NCI-H510A treated with DMSO at 0.1 percent for 48 hours (cell line): ENCODE results near the gene MRPL33.
"Not testable (repeated sequence)": the region's sequence is repeated elsewhere in the genome, so short reads cannot be mapped to it uniquely, and the experiment has no call there.

Experiments used
- DNase-seq: peaks from one replicate; lab custom pipeline; 2025; lab: John Stamatoyannopoulos, UW

Gene MRPL33

DNA sequence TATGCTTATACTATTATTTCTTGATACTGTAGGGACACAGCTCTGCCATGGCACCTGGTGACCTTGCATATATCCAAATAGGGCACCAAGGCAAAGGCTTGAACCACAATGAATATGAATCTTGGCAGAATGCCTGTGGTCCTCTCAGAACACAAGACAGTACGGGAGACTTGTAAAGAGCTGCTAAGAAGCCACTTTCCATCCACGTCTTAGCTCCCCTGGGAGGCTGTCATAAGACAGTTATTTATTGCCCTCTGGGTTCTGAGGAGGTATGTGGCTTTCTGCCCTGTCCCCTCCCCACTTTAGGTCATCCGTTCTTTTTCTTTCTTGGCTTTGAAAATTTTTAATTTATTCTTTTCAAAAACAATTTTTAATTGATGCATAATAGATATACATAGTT lies 29.8 kb upstream of the MRPL33 start:
- no peak for DNase-seq

DNA sequence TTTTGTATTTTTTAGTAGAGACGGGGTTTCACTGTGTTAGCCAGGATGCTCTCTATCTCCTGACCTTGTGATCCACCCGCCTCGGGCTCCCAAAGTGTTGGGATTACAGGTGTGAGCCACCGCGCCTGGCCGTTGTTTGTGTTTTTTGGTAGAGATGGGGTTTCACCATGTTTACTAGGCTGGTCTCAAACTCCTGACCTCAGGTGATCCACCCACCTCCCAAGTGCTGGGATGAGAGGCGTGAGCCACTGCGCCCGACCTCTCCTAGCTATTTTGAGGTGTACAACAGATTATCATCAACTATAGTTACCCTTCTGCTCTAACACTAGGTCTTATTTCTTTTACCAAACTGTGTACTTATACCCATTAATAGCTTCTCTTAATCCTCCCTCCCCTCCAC lies 28.9 kb upstream of the MRPL33 start:
- DNase-seq = no peak

DNA sequence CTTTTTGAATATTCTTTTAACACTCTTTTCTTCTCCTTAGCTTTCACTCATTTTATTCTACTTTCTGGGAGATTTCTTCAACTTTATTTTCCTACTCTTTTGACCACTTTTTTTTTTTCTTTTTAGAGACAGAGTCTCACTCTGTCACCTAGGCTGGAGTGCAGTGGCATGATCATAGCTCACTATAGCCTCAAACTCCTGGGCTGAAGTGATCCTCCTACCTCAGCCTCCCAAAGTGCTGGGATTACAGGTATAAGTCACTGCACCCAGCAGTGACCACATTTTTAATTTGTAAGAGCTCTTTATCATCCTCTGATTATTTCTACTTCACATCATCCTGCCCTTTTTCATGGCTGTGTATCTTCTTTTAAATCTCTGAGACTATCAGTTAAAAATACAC lies 26.0 kb upstream of the MRPL33 start:
- not testable (repeated sequence) for DNase-seq

DNA sequence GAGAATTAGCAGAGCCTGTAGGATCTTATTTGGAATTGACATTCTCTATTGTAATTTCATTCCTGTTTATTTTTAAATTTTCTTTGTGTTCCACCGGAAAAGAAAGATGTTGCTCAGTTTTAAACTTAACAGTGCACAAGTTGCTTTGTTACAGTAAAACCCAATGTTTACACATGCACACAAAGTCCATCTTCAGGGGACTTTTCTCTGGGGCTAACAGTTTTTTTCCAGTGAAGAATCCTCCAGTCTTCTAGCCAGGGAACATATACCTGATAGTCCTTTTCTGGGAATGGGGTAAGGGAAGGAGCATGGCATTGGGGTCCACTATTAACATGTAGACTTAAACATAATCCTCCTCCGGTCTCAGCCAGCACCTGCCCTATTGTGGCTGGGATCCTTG lies 25.2 kb upstream of the MRPL33 start:
- DNase-seq = no peak

DNA sequence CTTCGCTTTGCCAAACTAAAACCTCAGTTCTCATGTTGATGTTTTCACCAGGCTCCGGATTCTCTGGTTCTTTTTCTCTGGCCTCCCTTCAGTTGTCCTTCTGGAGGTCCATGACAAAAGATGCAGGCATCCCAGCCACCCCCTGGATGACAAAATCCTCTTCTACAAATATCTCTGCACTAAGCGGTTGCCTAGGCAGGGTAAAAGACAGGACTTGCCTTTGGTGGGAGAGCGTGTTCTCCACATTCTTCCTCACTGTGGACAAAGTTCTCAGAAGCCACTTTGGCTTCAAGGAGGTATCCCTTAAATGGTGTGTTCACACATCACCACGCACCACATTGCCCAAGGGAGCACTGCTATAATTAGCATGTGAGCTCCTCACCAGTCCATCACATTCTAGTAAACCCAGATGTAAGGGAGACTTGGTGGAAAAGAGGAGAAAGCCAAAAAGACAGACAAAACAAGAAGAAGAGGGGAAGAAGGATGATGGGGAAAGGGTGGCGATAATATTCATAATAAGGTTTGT lies 23.6 kb upstream of the MRPL33 start:
- no peak for DNase-seq

DNA sequence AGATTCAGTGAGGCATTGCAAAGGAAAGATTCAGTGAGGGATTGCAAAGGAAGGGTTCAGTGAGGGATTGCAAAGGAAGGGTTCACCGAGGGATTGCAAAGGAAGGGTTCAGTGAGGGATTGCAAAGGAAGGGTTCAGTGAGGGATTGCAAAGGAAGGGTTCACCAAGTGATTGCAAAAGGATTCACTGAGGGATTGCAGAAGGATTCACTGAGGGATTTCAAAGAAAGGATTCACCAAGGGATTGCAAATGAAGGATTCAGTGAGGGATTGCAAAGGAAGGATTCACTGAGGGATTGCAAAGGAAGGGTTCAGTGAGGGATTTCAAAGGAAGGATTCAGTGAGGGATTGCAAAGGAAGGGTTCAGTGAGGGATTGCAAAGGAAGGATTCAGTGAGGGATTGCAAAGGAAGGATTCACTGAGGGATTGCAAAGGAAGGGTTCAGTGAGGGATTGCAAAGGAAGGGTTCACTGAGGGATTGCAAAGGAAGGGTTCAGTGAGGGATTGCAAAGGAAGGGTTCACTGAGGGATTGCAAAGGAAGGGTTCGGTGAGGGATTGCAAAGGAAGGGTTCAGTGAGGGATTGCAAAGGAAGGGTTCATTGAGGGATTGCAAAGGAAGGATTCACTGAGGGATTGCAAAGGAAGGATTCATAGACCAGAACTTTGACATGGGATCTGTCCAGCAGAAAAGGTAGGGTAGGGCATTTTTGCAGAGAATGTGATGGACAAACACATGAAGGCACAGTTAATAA lies 22.5 kb upstream of the MRPL33 start:
- DNase-seq = not testable (repeated sequence)

DNA sequence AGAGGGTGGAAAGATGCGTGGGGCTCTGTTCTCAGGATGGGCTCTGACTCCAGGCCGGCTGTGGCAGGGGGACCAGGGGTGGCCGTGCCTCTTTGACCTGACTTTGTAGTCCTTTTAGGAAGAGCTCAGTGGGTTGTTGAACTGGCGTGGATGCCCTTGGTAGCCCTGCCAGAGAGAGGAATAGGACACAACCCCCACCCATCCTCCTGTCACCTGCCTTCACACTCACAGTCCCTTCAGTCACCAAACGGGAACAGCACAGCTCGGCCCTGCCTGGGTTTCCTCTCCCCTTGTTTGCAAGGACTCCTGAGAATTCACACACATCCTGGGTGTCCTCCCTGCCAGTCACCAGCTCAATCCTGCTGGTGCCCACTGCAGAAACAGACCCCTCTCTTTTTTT lies 20.1 kb upstream of the MRPL33 start:
- peak; percentile 7 for DNase-seq

DNA sequence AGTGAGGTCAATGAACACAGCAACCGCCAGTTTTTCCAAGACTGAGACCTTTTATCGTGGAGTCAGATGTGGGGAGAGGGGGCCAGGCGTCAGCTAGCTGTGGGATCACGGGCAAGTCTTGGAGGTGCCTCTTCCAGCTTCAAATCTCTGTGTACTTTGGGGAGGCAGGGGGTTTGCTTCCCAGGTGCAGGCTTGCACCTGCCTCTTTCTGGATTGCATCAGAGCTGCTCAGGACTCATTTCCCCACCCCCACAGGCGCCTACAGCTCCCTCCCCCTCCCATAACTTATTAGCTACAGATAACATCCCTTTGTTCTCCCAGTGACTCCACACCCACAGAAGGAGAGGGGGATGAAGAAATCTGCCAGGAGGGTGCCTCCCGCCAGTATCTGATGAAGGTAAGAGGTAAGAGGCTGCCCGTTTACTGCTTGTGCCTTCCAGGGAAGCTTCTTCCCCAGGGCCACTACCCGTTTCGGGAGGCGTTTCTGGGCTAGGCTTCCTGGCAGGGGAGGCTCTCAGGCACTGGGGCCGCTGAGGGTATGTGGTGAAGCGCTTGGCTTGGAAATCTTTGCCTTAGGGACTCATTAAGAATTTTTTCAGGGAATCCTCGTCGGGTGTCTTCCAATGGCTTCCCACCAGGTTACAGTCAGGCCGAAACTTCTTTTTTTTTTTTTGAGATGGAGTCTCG lies 18.8 kb upstream of the MRPL33 start:
- DNase-seq = peak; percentile 93

DNA sequence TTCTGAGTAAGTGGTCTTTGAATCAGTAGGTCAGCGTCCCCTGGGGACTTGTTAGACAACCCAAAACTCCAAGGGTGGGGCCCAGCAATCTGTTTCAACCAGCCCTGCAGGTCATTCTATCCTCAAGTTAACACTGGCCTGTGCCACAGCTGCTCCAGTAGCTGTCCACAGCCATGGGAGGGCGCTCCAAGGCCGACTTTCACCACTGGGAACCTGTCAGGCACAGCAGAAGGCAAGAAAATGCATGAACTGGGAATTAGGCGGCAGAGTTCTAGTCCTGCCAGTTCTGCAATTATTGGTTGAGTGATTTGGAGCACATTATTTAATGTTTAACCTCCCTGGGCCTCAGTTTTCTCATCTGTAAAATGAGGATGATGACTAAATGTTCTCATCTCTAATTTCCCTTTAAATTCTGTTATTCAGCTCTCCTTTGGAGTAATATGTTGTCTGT lies 17.4 kb upstream of the MRPL33 start:
- peak; percentile 53 for DNase-seq

DNA sequence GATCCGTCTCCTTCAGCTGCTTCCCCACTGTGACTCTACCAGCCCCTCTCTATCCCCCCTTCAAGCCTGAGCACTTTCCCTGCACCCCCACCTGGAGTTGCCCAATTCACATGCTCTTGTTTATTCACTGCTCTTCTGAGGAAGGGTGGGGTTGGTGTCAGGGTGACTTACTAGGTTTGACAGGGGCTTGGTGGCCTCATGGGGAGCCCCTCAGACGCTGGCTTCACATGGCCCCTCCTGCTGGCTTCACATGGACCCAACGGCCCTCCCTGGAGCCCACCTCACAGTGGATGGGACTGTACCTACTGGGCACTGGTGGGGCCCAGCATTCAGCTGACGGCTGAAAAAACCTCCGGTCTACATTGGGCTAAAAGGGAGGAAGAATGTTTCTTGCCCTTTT lies 16.7 kb upstream of the MRPL33 start:
- no peak for DNase-seq

DNA sequence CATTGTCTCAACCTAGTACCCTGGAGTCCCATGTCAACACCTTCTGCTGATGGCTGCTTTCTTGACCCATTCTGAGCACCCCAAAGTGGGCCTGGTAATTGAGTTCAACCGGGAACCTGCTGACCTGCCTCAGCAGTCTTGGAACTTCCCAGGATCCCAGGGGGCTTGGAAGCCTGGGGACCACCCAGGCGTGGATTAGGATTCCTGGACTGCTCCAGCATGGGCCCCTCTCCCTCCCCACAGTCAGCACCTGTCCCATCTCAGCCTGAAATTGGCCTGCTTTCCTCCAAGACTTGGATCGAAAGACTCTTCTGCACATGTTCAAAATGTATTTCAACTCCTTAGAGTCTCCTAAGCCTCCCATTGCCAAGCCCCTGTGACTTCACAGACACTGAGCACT lies 15.4 kb upstream of the MRPL33 start:
- no peak for DNase-seq

DNA sequence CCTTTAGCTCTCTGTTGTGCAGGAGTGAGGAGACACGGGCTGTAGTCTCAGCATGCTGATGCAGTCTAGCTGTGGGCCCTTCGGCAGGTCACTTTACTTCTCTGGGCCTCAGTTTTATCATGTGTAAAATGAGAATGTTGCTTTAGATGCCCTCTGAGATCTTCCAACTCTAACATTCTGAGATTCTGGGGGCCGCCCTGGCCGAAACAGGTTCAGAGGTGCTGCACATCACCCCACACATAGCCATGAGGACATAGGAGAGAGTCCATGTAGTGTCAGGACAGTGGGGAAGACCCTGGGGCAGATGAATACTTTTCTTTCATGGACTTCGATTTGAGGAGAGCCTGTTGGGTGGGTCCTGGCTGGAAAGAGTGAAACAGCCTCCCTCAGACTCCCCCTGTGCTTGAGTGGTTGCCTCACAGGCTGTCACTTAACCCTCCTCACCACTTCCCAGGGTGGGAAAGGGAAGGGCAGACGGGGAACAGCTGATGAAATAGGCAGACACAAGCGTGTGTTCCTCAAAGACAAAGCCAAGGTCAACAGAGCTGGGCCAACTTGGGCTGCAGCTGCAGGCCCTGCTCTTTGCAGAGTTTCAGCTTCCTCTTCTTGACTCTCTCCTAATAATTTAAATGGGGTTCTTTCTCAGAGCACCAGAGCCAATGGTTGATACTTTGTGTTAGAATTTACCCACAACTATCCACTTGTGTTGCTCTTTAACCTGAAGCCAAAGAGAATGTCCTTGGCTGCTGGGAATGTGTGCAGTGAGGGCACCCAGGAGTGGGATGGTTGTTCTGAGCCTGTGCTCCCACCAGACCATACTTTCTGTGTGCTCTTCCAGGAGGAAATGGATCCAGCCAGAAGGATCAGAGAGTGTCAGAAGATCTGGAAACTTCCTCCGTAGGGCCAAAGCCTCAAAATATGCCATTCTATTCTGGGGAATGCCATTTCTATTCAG lies 14.7 kb upstream of the MRPL33 start:
- no peak for DNase-seq

DNA sequence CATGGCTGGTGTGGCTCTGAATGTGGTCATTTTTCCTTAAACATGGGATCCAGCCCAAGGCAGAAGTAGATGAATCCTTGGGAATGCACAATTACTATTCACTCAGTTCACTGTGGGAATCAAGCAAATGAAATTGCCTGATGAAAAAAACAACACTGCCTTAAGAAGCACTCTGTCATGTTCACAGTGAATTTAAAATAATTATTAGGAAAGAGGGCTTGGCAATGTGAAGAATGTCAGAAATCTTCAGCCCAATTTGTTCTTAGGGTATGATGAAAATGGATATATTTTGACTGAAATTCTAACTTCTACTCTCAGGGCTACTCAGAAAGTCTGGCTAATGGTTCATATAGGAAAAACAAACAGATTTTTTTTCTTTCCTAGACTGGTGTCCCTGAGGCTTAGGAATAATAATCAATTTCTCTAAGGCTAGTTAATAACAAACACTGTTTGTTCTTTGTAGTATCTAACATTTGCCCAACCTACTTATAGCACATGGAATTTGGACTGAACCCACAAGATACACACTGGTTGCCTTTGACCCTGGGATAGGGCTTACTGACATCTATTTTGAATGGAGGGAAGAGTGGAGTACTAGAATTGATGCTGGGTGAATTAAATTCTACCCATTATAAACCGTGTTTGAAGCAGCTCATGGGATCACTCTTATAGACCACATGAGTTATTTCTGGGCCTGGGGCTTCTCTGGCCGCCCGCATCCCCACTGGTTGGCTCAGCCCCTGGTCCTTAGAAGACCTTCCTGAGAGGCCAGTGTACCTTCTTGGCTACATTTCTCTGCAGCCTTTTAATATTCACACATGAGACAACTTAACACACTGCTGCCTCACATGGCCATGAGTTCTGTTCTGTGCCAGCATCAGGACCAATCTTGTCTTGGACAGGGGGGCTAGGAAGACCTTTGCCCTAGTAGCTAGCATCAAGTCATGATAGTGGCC lies 8.3 kb upstream of the MRPL33 start:
- DNase-seq = no peak

DNA sequence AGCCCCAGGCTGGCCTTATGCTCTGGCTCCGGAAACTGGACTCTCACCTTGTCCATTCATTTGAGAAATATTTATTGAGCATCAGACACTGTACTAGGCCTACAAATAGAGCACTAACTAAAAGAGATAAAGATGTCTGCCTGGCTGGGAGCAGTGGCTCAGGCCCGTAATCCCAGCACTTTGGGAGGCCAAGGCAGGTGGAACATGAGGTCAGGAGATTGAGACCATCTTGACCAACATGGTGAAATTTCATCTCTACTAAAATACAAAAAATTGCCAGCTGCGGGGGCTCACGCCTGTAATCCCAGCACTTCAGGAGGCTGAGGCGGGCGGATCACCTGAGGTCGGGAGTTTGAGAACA lies 7.6 kb upstream of the MRPL33 start:
- no peak for DNase-seq

DNA sequence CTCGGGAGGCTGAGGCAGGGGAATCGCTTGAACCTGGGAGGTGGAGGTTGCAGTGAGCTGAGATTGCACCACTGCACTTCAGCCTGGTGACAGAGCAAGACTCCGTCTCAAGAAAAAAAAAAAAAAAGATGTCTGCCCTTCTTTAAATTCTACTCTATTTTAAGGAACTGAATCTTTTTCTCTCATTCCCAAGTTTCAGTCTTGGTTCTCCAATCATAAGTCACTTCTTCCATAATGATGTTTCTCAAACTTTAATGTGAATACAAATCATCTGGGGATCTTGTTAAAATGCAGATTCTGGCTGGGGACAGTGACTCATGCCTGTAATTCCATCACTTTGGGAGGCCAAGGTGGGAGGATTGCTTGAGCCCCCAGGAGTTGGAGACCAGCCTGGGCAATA lies 7.0 kb upstream of the MRPL33 start:
- not testable (repeated sequence) for DNase-seq

DNA sequence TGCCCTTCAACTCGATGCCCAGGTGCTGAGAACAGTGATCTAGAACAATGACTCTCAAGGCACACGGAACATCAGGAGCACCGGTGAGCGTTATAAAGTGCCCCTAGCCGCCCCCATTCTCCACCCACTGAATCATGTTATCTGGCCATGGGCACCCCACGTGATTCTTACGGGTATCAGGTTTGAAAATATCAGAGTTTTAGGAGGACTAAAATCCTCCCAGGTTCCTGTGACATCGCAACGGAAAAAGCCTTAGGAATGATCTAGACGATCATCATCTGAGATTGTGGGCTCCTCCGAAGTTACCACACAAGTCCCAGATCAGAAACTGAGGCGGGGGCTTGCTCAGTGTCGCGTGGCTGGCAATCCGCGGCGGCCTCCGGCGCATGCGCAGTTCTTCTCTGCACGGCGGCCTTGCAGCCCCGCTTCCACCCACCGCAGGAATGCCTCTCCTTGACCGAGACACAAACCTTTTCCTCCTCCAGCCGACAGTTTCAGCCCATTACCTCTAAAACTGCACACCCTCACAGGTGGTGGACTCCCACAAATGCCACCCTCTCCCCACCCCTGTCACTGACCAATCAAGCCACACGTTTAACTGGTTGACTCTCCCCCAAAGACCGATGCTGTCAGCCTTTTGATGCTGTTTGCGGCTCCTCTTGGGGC lies 5.8 kb upstream of the MRPL33 start:
- DNase-seq = no peak

DNA sequence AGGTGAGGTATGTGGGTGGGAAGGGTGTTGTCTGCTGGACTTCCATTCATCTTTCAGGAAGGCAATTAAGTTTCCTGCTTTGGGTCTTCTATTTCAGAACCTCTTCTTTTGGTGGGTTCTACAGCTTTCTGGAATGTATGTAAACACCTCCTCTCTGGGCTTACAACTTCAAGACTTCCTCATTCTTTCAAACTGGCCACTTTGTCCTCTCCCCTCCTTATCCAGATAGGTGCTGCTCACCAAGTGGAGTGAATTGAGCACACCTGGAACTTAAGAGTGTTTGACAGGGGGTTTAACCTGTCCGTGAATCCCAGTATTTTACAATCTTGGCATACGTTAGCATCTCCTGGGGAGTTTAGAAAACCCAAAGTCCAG lies 5.2 kb upstream of the MRPL33 start:
- no peak for DNase-seq

DNA sequence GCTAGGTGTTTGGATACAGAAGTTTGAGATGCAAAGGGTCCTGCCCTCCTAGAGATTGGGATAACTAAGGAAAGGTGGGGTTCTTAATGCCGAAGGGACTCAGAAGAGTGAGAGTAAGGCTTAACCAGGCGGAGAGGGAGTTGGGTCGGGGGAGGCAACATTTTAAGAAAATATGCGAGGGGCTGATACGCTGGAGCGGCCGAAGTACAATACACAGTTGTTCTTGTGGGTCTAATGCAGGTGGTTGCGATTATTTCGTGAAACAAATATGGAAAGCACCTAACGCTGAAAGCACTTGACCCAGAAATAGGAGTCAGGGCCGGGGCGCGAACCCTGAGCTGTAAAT lies 344 bp upstream of the MRPL33 start:
- no peak for DNase-seq

DNA sequence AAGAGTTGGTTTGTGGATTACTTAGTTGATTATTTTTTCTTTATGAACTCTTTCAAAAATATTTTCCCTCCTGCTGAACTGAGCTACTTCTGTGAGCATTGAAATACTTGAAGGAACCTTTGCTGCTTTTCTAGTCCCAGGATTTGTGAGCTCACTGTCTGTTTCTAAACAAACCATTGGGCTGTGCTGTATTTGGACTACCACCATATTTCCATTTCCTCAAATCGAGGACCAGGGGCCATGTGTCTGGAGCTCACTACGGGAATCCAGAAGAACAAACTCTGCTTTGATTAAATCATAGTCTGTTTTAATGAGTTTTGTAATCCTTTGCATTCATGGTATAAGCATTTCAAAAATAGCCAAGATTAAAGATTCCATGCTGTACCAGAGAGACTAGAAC lies 1.3 kb downstream of the MRPL33 start:
- no peak for DNase-seq

DNA sequence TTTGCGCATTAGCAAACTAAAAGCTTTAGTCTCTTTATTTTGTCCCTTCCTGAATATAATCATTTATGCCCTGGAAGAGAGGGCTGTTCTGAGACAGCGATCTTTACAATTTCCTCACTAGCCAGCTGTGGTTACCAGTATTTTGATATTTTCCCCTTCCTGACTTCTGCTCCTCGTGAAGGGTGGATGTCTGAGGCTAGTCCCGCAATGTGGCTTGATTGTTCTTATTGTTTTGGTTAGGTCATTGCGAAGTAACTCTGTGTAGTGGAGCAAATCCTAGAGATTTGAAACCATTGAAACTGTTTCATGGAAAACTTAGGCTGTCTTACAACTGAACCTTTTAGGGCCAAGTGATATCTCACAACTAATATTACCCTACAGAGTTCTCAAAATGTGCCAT lies 2.4 kb downstream of the MRPL33 start:
- DNase-seq = no peak

DNA sequence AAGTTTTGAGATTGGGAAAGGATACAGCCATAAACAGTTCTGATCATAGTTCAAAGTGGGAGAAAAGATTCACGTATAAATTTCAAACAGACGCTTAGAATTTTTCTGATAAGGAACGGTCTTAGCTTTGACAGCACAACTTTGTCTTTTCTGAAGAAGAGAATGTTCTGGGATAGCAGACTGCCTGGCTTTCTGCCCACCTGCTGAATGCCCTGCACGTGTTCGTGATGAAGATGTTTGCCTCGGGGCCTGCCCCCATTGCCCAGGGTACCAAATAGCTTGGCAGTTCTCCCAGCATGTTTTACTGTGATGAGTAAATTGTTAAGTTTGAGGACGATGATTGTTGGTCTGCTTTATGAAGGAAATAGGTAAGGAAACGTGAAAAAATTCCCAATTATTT lies 4.6 kb downstream of the MRPL33 start:
- DNase-seq = no peak
